Mucosa of descending colon (tissue), 3 donors: ENCODE data around the gene RNF214. TPM values are rescaled to one million over a fixed set of nuclear protein-coding genes. Genes with fewer than 3 reads are reported as not detected.
"Not testable (repeated sequence)": the region's sequence is repeated elsewhere in the genome, so short reads cannot be mapped to it uniquely, and the experiment has no call there.

Experiments
- ATAC-seq: fragments of 200-7000 bp; cut with Tn5 transposase; one replicate; pipeline ENCODE4 v1.9.1; 2020; ENCODE audit warnings: mild to moderate bottlenecking, moderate library complexity
- DNase-seq, 3 donors: peaks; one replicate each; pipeline ENCODE4 v3.0.0-alpha.2; 2020
- H3K36me3 ChIP-seq: fragments of 200-600 bp; one replicate; pipeline ENCODE4 v1.8.0; 2021; ENCODE audit warnings: low read depth, mild to moderate bottlenecking
- H3K4me1 ChIP-seq: fragments of 200-600 bp; one replicate; pipeline ENCODE4 v1.8.0; 2021; ENCODE audit warnings: low read depth, mild to moderate bottlenecking
- H3K4me3 ChIP-seq: fragments of 200-600 bp; one replicate; pipeline ENCODE4 v1.8.0; 2021; ENCODE audit warnings: mild to moderate bottlenecking
- H3K9me3 ChIP-seq: fragments of 200-600 bp; one replicate; pipeline ENCODE4 v1.8.0; 2021; ENCODE audit warnings: mild to moderate bottlenecking
- intact Hi-C, 2 donors: fragments of 100-400 bp; cut with DNase I in 1 of 2; cut with micrococcal nuclease in 1 of 2; formaldehyde crosslinking; loops; one replicate each; pipeline versions ENCODE4 v1.11.0 to v1.11.1; 2022; cut with DNase I, micrococcal nuclease
- total RNA-seq, 3 donors: library from RNA; stranded (reverse); fragmentation: NEBNext Ultra II Directional in 2 of 3; extraction: Animal tissue kit (Norgen Biotek cat#: 25700) in 2 of 3; gene quantifications; one replicate each; pipeline versions ENCODE4 v1.2.1 to v1.2.4, GENCODE V29; 2021 to 2023
- TF ChIP-seq, protein P1 (sequence below): fragments of 200-600 bp; IDR thresholded peaks from one replicate; pipeline ENCODE4 v1.8.0; 2022; ENCODE audit warnings: antibody characterized with exemption, mild to moderate bottlenecking
- donor health status: DM: no; HTN: no; CAD: no; lungs with moderate emphysema.
- donor health status: DM: no; HTN: no; CAD: no.
- donor health status: DM: no; HTN: yes; CAD: no.

RNF214 gene
- total RNA-seq, 3 donors from 2014 or later: 22.0 to 38.1 (median 25.4) TPM

DNA sequence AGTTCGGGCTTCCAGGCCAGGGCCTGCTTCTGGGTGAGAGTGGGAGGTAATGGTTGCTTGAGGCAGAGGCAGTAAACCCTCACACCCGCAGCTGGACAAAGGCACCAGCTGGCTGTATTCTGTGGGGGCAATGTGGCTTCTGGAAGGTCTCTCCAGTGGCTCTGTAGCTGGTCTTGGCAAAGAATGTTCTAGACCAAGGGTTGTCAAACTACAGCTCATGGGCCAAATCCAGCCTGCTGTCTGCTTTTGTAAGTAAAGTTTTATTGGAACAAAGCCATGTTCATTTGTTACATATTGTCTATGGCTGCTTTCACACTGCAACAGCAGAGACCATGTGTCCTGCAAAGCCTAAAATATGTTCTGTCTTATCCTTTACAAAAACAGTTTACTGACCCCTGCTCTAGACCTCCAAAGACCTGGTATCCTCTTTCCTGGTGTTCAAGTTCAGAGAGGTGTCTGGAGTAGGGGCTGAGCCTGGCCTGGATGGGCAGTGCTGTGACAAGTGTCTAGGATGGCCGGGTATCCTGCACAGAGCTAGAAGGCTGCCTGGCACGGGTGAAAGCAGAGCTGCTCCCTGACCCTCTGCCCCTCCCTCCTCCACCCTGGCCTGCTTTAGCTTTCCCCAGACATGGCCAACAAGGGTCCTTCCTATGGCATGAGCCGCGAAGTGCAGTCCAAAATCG, 29.9 kb upstream of the RNF214 start:
- H3K4me1 ChIP-seq: peaks cover 13% of the 10 kb centered on the region
- TF ChIP-seq, protein P1, sequence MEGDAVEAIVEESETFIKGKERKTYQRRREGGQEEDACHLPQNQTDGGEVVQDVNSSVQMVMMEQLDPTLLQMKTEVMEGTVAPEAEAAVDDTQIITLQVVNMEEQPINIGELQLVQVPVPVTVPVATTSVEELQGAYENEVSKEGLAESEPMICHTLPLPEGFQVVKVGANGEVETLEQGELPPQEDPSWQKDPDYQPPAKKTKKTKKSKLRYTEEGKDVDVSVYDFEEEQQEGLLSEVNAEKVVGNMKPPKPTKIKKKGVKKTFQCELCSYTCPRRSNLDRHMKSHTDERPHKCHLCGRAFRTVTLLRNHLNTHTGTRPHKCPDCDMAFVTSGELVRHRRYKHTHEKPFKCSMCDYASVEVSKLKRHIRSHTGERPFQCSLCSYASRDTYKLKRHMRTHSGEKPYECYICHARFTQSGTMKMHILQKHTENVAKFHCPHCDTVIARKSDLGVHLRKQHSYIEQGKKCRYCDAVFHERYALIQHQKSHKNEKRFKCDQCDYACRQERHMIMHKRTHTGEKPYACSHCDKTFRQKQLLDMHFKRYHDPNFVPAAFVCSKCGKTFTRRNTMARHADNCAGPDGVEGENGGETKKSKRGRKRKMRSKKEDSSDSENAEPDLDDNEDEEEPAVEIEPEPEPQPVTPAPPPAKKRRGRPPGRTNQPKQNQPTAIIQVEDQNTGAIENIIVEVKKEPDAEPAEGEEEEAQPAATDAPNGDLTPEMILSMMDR: no peak
- intact Hi-C loops: no loop called here
- no peak overlapping the region for H3K4me3 ChIP-seq
- no peaks in the 10 kb centered on the region for H3K36me3 ChIP-seq
- H3K9me3 ChIP-seq: no peaks in the 10 kb centered on the region
- ATAC-seq (no peak), DNase-seq (no peak)

DNA sequence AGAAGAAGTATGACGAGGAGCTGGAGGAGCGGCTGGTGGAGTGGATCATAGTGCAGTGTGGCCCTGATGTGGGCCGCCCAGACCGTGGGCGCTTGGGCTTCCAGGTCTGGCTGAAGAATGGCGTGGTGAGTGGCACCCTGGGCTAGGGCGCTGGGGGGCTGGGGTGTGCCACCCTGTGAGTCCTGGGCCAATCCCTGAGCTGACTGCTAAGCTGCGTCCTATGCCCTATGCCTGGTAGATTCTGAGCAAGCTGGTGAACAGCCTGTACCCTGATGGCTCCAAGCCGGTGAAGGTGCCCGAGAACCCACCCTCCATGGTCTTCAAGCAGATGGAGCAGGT, 29.4 kb upstream of the RNF214 start:
- no peaks in the 10 kb centered on the region for H3K9me3 ChIP-seq
- TF ChIP-seq, protein P1: no peak
- H3K4me3 ChIP-seq: no peak overlapping the region
- ATAC-seq (no peak), DNase-seq (peak in 1 of 3 donors; percentile 43)
- no peaks in the 10 kb centered on the region for H3K36me3 ChIP-seq
- peaks cover 8% of the 10 kb centered on the region for H3K4me1 ChIP-seq
- intact Hi-C loops: no loop called here

DNA sequence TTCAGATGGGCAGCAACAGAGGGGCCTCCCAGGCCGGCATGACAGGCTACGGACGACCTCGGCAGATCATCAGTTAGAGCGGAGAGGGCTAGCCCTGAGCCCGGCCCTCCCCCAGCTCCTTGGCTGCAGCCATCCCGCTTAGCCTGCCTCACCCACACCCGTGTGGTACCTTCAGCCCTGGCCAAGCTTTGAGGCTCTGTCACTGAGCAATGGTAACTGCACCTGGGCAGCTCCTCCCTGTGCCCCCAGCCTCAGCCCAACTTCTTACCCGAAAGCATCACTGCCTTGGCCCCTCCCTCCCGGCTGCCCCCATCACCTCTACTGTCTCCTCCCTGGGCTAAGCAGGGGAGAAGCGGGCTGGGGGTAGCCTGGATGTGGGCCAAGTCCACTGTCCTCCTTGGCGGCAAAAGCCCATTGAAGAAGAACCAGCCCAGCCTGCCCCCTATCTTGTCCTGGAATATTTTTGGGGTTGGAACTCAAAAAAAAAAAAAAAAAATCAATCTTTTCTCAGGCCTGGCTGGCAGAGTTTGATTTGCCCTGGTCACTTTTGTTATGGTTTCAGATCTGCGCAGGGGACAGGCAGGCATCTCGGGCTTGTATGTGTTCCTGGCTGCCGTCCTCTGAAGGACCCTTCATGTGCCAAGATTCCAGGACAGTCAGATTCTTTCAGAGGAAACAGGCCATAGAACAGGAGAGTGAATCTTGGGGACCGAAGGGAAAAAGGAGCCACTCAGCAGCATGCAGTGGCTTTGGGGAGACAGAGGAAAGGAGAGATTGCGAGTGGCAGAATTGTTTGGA, 28.0 kb upstream of the RNF214 start:
- TF ChIP-seq, protein P1: no peak
- H3K4me3 ChIP-seq: no peak overlapping the region
- intact Hi-C loops: loop anchor here in 1 of 2 donors (5.0 kb wide), 1 partner anchor 72 kb away; no protein-coding TSS in a partner anchor
- no peaks in the 10 kb centered on the region for H3K9me3 ChIP-seq
- peak in 1 of 3 donors; percentile 40 for DNase-seq
- no peaks in the 10 kb centered on the region for H3K36me3 ChIP-seq
- H3K4me1 ChIP-seq: no peaks in the 10 kb centered on the region
- no peak for ATAC-seq

DNA sequence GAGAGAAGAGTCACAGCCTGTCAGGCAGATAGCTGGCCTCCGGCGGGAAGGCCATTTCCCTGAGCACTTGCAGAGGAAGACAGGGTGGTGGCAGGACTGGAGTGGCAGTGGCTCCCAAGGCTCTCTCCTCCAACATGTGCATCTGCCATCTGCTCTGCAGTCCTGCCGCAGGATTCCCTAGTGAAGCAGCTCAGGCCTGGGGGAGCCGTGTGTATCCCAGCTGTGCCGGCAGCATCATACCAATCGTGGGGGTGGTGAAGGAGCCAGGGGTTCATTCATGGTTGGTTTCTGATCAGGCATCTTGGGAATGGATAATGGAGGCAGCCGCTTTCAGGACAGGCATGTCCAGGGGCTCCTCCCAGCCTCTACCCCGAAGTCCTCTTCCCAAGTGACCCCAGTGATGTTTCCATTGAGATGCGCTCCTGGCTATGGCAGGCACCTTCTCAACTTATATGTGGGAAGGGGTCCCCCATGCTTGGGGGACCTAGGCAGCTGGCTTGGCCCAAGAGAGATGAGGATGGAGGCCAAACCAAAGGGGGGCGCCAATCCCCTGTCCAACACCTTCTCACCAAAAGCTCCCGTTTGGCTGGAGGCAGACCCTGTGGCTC, 27.2 kb upstream of the RNF214 start:
- DNase-seq (peak in 1 of 3 donors; percentile 25), ATAC-seq (no peak)
- intact Hi-C loops: loop anchor here in 1 of 2 donors (5.0 kb wide), 1 partner anchor 73 kb away; no protein-coding TSS in a partner anchor
- Histone ChIP-seq H3K4me1 (no peaks in the 10 kb centered on the region), H3K36me3 (no peaks in the 10 kb centered on the region), H3K4me3 (no peak overlapping the region), H3K9me3 (no peaks in the 10 kb centered on the region)
- TF ChIP-seq, protein P1: no peak

DNA sequence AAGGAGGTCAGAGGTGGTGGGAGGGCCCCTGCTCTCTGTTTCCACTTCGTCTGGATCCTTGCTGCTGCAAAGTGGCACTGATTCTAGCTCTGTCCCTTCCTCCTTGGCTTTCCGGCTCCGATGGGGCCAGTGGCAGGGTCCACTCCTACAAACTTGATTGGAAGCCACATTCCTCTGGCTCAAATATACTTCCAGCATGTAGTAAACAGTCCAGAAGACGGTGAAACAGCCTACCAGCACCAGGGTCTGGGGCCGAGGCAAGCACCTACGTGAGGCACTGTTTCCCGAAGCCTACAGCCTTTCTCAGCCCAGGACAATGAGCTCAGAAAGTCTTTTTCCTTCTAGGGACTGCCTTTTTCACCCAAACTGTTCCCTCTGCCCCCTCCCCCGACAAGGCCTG, 26.4 kb upstream of the RNF214 start:
- intact Hi-C loops: loop anchor here in 1 of 2 donors (5.0 kb wide), 1 partner anchor 74 kb away; no protein-coding TSS in a partner anchor

DNA sequence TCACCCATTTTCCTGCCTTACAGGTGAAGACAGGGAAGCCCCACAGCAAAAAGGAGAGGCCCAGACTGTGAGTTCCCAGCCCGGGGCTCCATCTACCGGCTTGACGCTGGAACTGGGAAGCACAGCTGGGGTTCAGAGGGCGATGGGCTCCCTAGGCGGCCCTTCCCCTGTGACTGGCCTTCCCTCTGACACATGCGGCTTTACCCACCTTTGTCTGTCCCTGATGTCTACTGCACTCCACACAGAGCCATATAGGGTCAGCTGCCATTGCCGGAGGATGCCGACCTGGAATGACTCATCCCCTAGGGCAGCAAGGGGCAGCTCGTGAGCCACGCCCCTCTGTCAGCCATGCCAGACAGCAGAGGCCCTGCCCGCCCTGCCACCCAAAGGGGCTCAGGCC, 25.6 kb upstream of the RNF214 start:
- H3K4me1 ChIP-seq, H3K9me3 ChIP-seq, H3K36me3 ChIP-seq, H3K4me3 ChIP-seq: not testable (repeated sequence)
- intact Hi-C loops: loop anchor here in 1 of 2 donors (5.0 kb wide), 1 partner anchor 75 kb away; no protein-coding TSS in a partner anchor
- ATAC-seq: peak; percentile 25
- DNase-seq: peak in 1 of 3 donors; percentile 44

More for the DNA sequence above, 26.4 kb upstream of the RNF214 start:
- ATAC-seq, H3K9me3 ChIP-seq, H3K4me3 ChIP-seq, H3K36me3 ChIP-seq, H3K4me1 ChIP-seq: not testable (repeated sequence)
- peak in 1 of 3 donors; percentile 17 for DNase-seq

DNA sequence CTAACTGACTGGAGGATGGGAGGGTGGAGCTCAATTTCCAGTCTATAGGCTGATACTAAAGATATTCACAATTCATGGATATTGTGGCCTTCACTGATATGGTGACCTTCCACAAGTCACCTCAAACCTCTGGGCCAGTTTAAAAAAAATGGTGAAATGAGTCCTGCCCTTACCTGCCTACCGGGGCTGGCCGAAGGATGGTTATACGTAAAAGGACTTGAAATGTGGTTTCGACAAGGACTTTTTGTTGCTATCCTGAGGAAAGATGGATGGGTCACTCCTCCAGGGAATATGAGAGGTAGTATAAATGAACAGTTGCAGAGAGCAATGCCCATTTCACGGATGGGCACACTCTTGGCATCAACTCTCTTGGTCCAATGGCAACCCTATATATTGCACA, 25.0 kb upstream of the RNF214 start:
- not testable (repeated sequence) for H3K4me3 ChIP-seq

DNA sequence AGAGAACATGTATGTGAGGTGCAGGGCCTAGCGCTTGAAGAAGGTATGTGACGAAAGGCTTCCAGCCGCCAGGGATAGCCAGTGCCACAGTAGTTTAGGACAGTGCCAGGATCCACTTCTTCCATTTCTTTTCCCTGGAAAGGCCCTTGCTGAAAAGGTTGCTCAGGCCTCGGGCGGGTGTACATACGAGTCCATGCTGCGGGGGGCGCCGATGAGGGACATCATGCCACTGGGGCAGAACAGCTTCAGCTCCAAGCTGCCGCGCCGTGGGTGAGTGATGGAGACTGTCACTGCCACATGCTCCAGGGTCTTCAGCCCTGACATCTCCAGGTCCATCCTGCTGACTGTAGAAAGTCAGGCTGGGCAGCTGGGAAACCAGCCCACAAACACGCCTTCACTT, 23.8 kb upstream of the RNF214 start:
- intact Hi-C loops: loop anchor here in 1 of 2 donors (5.0 kb wide), 1 partner anchor 76 kb away; no protein-coding TSS in a partner anchor
- H3K9me3 ChIP-seq, ATAC-seq, H3K4me1 ChIP-seq, H3K36me3 ChIP-seq, H3K4me3 ChIP-seq: not testable (repeated sequence)
- peak in 2 of 3 donors; percentile 27 to 56 for DNase-seq

More for the DNA sequence above, 25.0 kb upstream of the RNF214 start:
- not testable (repeated sequence) for DNase-seq, H3K9me3 ChIP-seq, H3K36me3 ChIP-seq, ATAC-seq, H3K4me1 ChIP-seq
- intact Hi-C loops: loop anchor here in 1 of 2 donors (5.0 kb wide), 1 partner anchor 75 kb away; no protein-coding TSS in a partner anchor

DNA sequence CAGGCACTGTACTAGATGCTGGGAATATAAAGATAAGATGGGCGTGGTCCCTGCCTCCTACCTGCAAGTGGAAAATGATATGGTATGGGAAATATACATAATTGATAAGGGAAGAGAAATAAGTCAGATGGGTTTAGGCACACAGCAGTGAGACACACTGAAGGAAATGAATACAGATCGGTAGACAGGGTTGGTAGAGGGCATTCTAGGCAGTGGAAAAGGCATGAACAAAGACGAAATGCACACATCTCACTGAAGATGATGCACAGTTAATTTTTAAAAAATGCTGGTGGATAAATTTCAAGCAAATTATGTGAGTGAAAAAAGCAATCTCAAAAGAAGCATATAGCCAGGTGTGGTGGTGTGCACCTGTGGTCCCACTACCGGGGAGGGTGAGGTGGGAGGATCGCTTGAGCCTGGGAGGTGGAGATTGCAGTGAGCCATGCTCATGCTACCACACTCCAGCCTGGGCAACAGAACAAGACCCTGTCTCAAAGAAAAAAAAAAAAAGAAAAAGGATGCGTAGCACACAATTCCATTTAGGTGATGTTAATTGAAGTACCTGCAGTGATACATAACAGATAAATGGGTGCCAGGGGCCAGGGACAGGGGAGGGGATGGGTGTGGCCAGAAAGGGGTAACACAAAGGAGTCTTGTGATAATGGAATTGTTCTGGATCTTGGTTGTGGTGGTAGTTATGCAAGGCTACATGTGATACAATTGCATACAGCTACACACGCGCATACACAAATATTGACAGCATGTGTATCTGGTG, 22.9 kb upstream of the RNF214 start:
- H3K36me3 ChIP-seq, H3K4me1 ChIP-seq, ATAC-seq, H3K9me3 ChIP-seq, H3K4me3 ChIP-seq, DNase-seq: not testable (repeated sequence)
- intact Hi-C loops: loop anchor here in 1 of 2 donors (5.0 kb wide), 1 partner anchor 77 kb away; no protein-coding TSS in a partner anchor
